ENCODE data around the gene C17orf50.

- TF ChIP-seq MAX (IDR thresholded peaks at IDR 0.05; ENCODE audit: low read depth, low read length) (no peak), MYC (IDR thresholded peaks at IDR 0.05; ENCODE audit: low read depth, low read length) (no peak), CTCF (IDR thresholded peaks at IDR 0.05; ENCODE audit: low read depth, low read length) (no peak), POLR2A (IDR thresholded peaks at IDR 0.05; ENCODE audit: extremely low read depth, insufficient read length) (no peak)
These were observed 8.1 kb downstream of the C17orf50 start for GRCh38 chr17:35768797-35769196.

Measured in NB4 (cell line).